ENCODE results near the gene CEMIP.

CEMIP gene

GRCh38 chr15:80982205-80982604 is 203.0 kb downstream of the CEMIP start:
- Histone ChIP-seq H3K36me3 (ENCODE audit: low read length) (peaks cover 10% of the 10 kb centered on the region; the same call in 1 of the 2 replicates), H3K27ac (ENCODE audit: low read depth, low read length) (no peak overlapping the region), H3K79me2 (ENCODE audit: insufficient read depth, low read length) (peaks cover 44% of the 10 kb centered on the region), H3K4me3 (ENCODE audit: insufficient read depth, low read length, poor library complexity, severe bottlenecking) (no peak overlapping the region), H3K9ac (ENCODE audit: low read length) (no peak overlapping the region), H3K27me3 (ENCODE audit: low read length) (no peaks in the 10 kb centered on the region), H3F3A (ENCODE audit: insufficient read depth) (no peaks in the 10 kb centered on the region; the same call in 1 of the 2 replicates), H4K20me1 (ENCODE audit: low read depth, low read length) (no peaks in the 10 kb centered on the region), H3K4me2 (ENCODE audit: low read depth, low read length, poor library complexity, severe bottlenecking) (no peak overlapping the region), H3K9me2 (replicated peaks; ENCODE audit: insufficient read depth, low read length) (no peaks in the 10 kb centered on the region), H3K9me3 (ENCODE audit: insufficient read depth, low read length) (no peaks in the 10 kb centered on the region), H2AFZ (ENCODE audit: low read depth, low read length, severe bottlenecking) (no peak overlapping the region)
- TF ChIP-seq, protein P1, sequence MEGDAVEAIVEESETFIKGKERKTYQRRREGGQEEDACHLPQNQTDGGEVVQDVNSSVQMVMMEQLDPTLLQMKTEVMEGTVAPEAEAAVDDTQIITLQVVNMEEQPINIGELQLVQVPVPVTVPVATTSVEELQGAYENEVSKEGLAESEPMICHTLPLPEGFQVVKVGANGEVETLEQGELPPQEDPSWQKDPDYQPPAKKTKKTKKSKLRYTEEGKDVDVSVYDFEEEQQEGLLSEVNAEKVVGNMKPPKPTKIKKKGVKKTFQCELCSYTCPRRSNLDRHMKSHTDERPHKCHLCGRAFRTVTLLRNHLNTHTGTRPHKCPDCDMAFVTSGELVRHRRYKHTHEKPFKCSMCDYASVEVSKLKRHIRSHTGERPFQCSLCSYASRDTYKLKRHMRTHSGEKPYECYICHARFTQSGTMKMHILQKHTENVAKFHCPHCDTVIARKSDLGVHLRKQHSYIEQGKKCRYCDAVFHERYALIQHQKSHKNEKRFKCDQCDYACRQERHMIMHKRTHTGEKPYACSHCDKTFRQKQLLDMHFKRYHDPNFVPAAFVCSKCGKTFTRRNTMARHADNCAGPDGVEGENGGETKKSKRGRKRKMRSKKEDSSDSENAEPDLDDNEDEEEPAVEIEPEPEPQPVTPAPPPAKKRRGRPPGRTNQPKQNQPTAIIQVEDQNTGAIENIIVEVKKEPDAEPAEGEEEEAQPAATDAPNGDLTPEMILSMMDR (IDR thresholded peaks at IDR 0.05; ENCODE audit: insufficient read depth, low read length, poor library complexity, severe bottlenecking): peak; percentile 11
- no peak for TF ChIP-seq EZH2phosphoT487 (conservative IDR thresholded peaks at IDR 0.05; ENCODE audit: low read length)

GRCh38 chr15:80982839-80983238 is 203.7 kb downstream of the CEMIP start:
- no peaks in the 10 kb centered on the region for H3K9me3 ChIP-seq (ENCODE audit: insufficient read depth, low read length)
- no peak overlapping the region for H3K9ac ChIP-seq (ENCODE audit: low read length)
- no peaks in the 10 kb centered on the region for H4K20me1 ChIP-seq (ENCODE audit: low read depth, low read length)
- no peaks in the 10 kb centered on the region for H3K27me3 ChIP-seq (ENCODE audit: low read length)
- H3K4me2 ChIP-seq (ENCODE audit: low read depth, low read length, poor library complexity, severe bottlenecking): no peak overlapping the region
- H3K79me2 ChIP-seq (ENCODE audit: insufficient read depth, low read length): peaks cover 48% of the 10 kb centered on the region
- peaks cover 10% of the 10 kb centered on the region; the same call in 1 of the 2 replicates for H3K36me3 ChIP-seq (ENCODE audit: low read length)
- no peak for TF ChIP-seq EZH2phosphoT487 (conservative IDR thresholded peaks at IDR 0.05; ENCODE audit: low read length)
- TF ChIP-seq, protein P1 (IDR thresholded peaks at IDR 0.05; ENCODE audit: insufficient read depth, low read length, poor library complexity, severe bottlenecking): no peak
- H3F3A ChIP-seq (ENCODE audit: insufficient read depth): no peaks in the 10 kb centered on the region; the same call in 1 of the 2 replicates
- no peak overlapping the region for H2AFZ ChIP-seq (ENCODE audit: low read depth, low read length, severe bottlenecking)
- H3K27ac ChIP-seq (ENCODE audit: low read depth, low read length): no peak overlapping the region
- H3K4me3 ChIP-seq (ENCODE audit: insufficient read depth, low read length, poor library complexity, severe bottlenecking): no peak overlapping the region
- no peaks in the 10 kb centered on the region for H3K9me2 ChIP-seq (replicated peaks; ENCODE audit: insufficient read depth, low read length)

DNA sequence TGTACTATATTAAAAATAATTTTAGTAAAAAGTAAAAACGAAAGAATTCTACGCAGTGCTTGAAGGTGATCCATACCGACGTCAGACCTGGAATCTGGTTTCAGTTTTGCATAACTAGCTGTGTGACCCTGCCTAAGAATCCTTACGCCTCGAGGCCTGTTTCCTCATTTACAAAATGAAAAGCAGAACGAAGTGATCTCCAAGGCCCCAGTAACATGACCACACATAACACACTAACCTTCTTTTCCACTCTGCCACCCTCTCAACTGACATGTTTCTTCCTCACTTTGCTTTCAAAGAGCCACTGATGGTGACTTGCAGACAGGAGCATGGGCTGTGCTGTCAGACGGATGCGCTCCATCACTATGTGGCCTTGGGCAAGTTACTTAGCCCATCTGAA is 205.7 kb downstream of the CEMIP start:
- Histone ChIP-seq H2AFZ (ENCODE audit: low read depth, low read length, severe bottlenecking) (no peak overlapping the region), H3F3A (ENCODE audit: insufficient read depth) (no peaks in the 10 kb centered on the region; the same call in 1 of the 2 replicates), H3K4me3 (ENCODE audit: insufficient read depth, low read length, poor library complexity, severe bottlenecking) (no peak overlapping the region), H3K9me2 (replicated peaks; ENCODE audit: insufficient read depth, low read length) (no peaks in the 10 kb centered on the region), H3K4me2 (ENCODE audit: low read depth, low read length, poor library complexity, severe bottlenecking) (no peak overlapping the region), H3K9me3 (ENCODE audit: insufficient read depth, low read length) (no peaks in the 10 kb centered on the region), H3K9ac (ENCODE audit: low read length) (no peak overlapping the region), H3K36me3 (ENCODE audit: low read length) (peaks cover 6% of the 10 kb centered on the region; the same call in 1 of the 2 replicates), H3K79me2 (ENCODE audit: insufficient read depth, low read length) (peaks cover 64% of the 10 kb centered on the region), H4K20me1 (ENCODE audit: low read depth, low read length) (no peaks in the 10 kb centered on the region), H3K27me3 (ENCODE audit: low read length) (no peaks in the 10 kb centered on the region), H3K27ac (ENCODE audit: low read depth, low read length) (no peak overlapping the region)
- TF ChIP-seq, protein P1 (IDR thresholded peaks at IDR 0.05; ENCODE audit: insufficient read depth, low read length, poor library complexity, severe bottlenecking): no peak
- no peak for TF ChIP-seq EZH2phosphoT487 (conservative IDR thresholded peaks at IDR 0.05; ENCODE audit: low read length)

Data from SU-DHL-6 (cell line).